ENCODE results near the gene LDHA. TPM values are rescaled to one million over a fixed set of nuclear protein-coding genes. Genes with fewer than 3 reads are reported as not detected.

Gene LDHA
- total RNA-seq, 2 experiments from 2014 or later, result 2,310 to 2,803 TPM

DNA sequence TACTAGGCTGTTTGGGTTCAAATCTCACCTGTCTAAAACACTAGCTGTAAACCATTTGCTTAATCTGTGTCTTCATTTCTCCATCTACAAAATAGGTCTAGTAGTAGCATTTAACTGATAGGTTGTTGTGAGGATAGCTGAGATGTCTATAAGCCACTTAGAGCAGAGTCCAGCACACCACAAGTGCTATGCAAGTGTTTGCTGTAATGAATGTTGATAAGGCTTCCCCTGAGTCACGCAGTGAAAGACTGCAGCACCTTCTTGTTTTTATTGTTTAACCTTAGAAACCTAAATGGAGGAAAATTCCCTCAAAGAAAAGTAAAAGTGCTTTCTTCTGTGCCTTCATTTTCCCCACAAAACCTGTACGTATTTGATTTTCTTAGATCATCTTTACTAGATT lies 23.1 kb upstream of the LDHA start:
- no peaks in the 10 kb centered on the region for H3K27me3 Mint-ChIP-seq
- ChIA-PET CTCF (interaction anchor here (0.6 to 1.3 kb wide), 2 partner anchors 13 to 28 kb away, joined by 3 read pairs; no protein-coding TSS in a partner anchor), POLR2A (no interaction called here)
- H3K4me3 Mint-ChIP-seq, result no peak overlapping the region
- ATAC-seq (peak; percentile 33), DNase-seq (no peak)
- peak overlapping the region; percentile 13 for H3K27ac Mint-ChIP-seq
- no peaks in the 10 kb centered on the region for H3K9me3 Mint-ChIP-seq (ENCODE audit: low read depth)
- H3K36me3 Mint-ChIP-seq (ENCODE audit: low read depth), result peaks cover 21% of the 10 kb centered on the region
- intact Hi-C loops (cut with DNase I, micrococcal nuclease), result no loop called here
- H3K4me1 Mint-ChIP-seq, result peaks cover 5% of the 10 kb centered on the region

GRCh38 chr11:18372201-18372600 lies 22.2 kb upstream of the LDHA start:
- ChIA-PET POLR2A (interaction anchor here (0.6 kb wide), 1 partner anchor 369 kb away, joined by 5 read pairs; no protein-coding TSS in a partner anchor), CTCF (interaction anchor here (1.3 kb wide), 2 partner anchors 10 to 12 kb away, joined by 3 to 4 read pairs; no protein-coding TSS in a partner anchor)
- Mint-ChIP-seq H3K4me1 (peaks cover 5% of the 10 kb centered on the region), H3K9me3 (ENCODE audit: low read depth) (no peaks in the 10 kb centered on the region), H3K27ac (no peak overlapping the region), H3K27me3 (no peaks in the 10 kb centered on the region), H3K4me3 (no peak overlapping the region), H3K36me3 (ENCODE audit: low read depth) (peaks cover 15% of the 10 kb centered on the region)
- no peak for ATAC-seq
- no peak for DNase-seq
- intact Hi-C loops (cut with DNase I, micrococcal nuclease), result no loop called here

GRCh38 chr11:18374956-18375355 lies 19.4 kb upstream of the LDHA start:
- no peak for DNase-seq
- H3K27me3 Mint-ChIP-seq, result no peaks in the 10 kb centered on the region
- no peak overlapping the region for H3K27ac Mint-ChIP-seq
- CTCF ChIA-PET, result no interaction called here
- no peak for ATAC-seq
- no peaks in the 10 kb centered on the region for H3K9me3 Mint-ChIP-seq (ENCODE audit: low read depth)
- H3K4me1 Mint-ChIP-seq, result no peaks in the 10 kb centered on the region
- POLR2A ChIA-PET, result no interaction called here
- intact Hi-C loops (cut with DNase I, micrococcal nuclease), result no loop called here
- peaks cover 6% of the 10 kb centered on the region for H3K36me3 Mint-ChIP-seq (ENCODE audit: low read depth)
- no peak overlapping the region for H3K4me3 Mint-ChIP-seq

- Mint-ChIP-seq H3K4me1 (no peaks in the 10 kb centered on the region), H3K27ac (no peak overlapping the region), H3K9me3 (ENCODE audit: low read depth) (no peaks in the 10 kb centered on the region), H3K4me3 (no peak overlapping the region), H3K27me3 (no peaks in the 10 kb centered on the region), H3K36me3 (ENCODE audit: low read depth) (peaks cover 5% of the 10 kb centered on the region)
- DNase-seq (no peak), ATAC-seq (no peak)
- intact Hi-C loops (cut with DNase I, micrococcal nuclease), result no loop called here
- ChIA-PET CTCF (no interaction called here), POLR2A (interaction anchor here (0.7 kb wide), 1 partner anchor 240 kb away, joined by 3 read pairs; no protein-coding TSS in a partner anchor)
These were observed 18.4 kb upstream of the LDHA start for GRCh38 chr11:18375941-18376340.

- ATAC-seq, result no peak
- H3K9me3 Mint-ChIP-seq (ENCODE audit: low read depth), result no peaks in the 10 kb centered on the region
- ChIA-PET CTCF (interaction anchor here (0.7 to 1.0 kb wide), 2 partner anchors 31 to 379 kb away, joined by 3 read pairs; no protein-coding TSS in a partner anchor), POLR2A (no interaction called here)
- no peak overlapping the region for H3K27ac Mint-ChIP-seq
- peaks cover 19% of the 10 kb centered on the region for H3K4me1 Mint-ChIP-seq
- H3K36me3 Mint-ChIP-seq (ENCODE audit: low read depth), result no peaks in the 10 kb centered on the region
- no peak for DNase-seq
- intact Hi-C loops (cut with DNase I, micrococcal nuclease), result no loop called here
- H3K4me3 Mint-ChIP-seq, result no peak overlapping the region
- no peaks in the 10 kb centered on the region for H3K27me3 Mint-ChIP-seq
These were observed 15.2 kb upstream of the LDHA start for GRCh38 chr11:18379201-18379600.

- CTCF ChIA-PET, result interaction anchor here (0.9 to 2.7 kb wide), 9 partner anchors 9 to 338 kb away, joined by 3 to 32 read pairs (median 5); partner anchors contain the start of genes GTF2H1, HPS5 and LDHA
- POLR2A ChIA-PET, result interaction anchor here (0.6 to 3.1 kb wide), 12 partner anchors 10 to 142 kb away, joined by 3 to 103 read pairs (median 4); partner anchors contain the start of genes GTF2H1, HPS5 and LDHA
- DNase-seq (peak; percentile 89), ATAC-seq (peak; percentile 96)
- Mint-ChIP-seq H3K36me3 (ENCODE audit: low read depth) (no peaks in the 10 kb centered on the region), H3K27me3 (no peaks in the 10 kb centered on the region), H3K4me3 (peak overlapping the region; percentile 59), H3K27ac (peak overlapping the region; percentile 98), H3K9me3 (ENCODE audit: low read depth) (no peaks in the 10 kb centered on the region), H3K4me1 (peaks cover 42% of the 10 kb centered on the region)
- intact Hi-C loops (cut with DNase I, micrococcal nuclease), result loop anchor here (1.0 to 5.0 kb wide), 5 partner anchors 11 to 1031 kb away; partner anchors contain the start of genes GTF2H1 (in 2 of the 2), HPS5 (in 2 of the 2), LDHA (in 2 of the 2) and NCR3LG1 (in 1 of the 2)
These were observed 10.8 kb upstream of the LDHA start for GRCh38 chr11:18383388-18384156.

GRCh38 chr11:18384157-18384641 lies 10.2 kb upstream of the LDHA start:
- H3K4me1 Mint-ChIP-seq, result peaks cover 42% of the 10 kb centered on the region
- CTCF ChIA-PET, result interaction anchor here (0.9 to 2.7 kb wide), 8 partner anchors 8 to 269 kb away, joined by 3 to 32 read pairs (median 6); partner anchors contain the start of genes GTF2H1, HPS5 and LDHA
- peak overlapping the region; percentile 59 for H3K4me3 Mint-ChIP-seq
- intact Hi-C loops (cut with DNase I, micrococcal nuclease), result loop anchor here (1.0 to 5.0 kb wide), 3 partner anchors 10 to 1032 kb away; partner anchors contain the start of genes LDHA (in 2 of the 2), NCR3LG1 (in 1 of the 2) and TMEM86A (in 1 of the 2)
- DNase-seq (no peak), ATAC-seq (peak; percentile 23)
- peak overlapping the region; percentile 98 for H3K27ac Mint-ChIP-seq
- no peaks in the 10 kb centered on the region for H3K9me3 Mint-ChIP-seq (ENCODE audit: low read depth)
- no peaks in the 10 kb centered on the region for H3K36me3 Mint-ChIP-seq (ENCODE audit: low read depth)
- H3K27me3 Mint-ChIP-seq, result no peaks in the 10 kb centered on the region
- POLR2A ChIA-PET, result interaction anchor here (0.6 to 3.1 kb wide), 11 partner anchors 10 to 142 kb away, joined by 3 to 103 read pairs (median 4); partner anchors contain the start of genes GTF2H1, HPS5 and LDHA

DNA sequence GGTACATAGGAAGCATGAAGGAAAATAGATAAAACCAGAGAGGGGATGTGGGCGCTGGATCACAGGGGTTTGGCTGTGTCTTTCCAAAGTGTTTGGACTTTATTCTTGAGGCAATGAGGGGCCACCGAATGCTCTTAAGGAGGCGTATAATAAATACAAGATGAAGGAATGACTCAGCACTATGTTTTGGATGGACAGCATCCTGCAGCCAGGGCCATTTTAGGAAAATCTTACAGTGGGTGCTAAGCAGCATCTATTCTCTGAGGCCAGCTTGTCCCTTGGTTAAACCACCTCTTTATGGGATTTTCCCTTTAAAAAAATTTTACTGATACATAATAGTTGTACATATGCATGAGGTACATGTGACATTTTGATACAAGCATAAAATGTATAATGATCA lies 4.3 kb upstream of the LDHA start:
- H3K9me3 Mint-ChIP-seq (ENCODE audit: low read depth), result no peaks in the 10 kb centered on the region
- no peaks in the 10 kb centered on the region for H3K27me3 Mint-ChIP-seq
- ChIA-PET POLR2A (no interaction called here), CTCF (no interaction called here)
- no peak overlapping the region for H3K27ac Mint-ChIP-seq
- H3K4me3 Mint-ChIP-seq, result no peak overlapping the region
- H3K36me3 Mint-ChIP-seq (ENCODE audit: low read depth), result peaks cover 8% of the 10 kb centered on the region
- no peak for ATAC-seq
- intact Hi-C loops (cut with DNase I, micrococcal nuclease), result loop anchor here (5.0 to 10.0 kb wide), 4 partner anchors 145 to 852 kb away; partner anchors contain the start of genes E2F8 (in 1 of the 2), SAA2 (in 1 of the 2), SAAL1 (in 1 of the 2) and SPTY2D1 (in 1 of the 2)
- DNase-seq, result no peak
- peaks cover 49% of the 10 kb centered on the region for H3K4me1 Mint-ChIP-seq

- no peaks in the 10 kb centered on the region for H3K27me3 Mint-ChIP-seq
- POLR2A ChIA-PET, result interaction anchor here (5.2 kb wide), 1 partner anchor 9 kb away, joined by 103 read pairs; no protein-coding TSS in a partner anchor
- peak overlapping the region; percentile 41 for H3K4me3 Mint-ChIP-seq
- H3K36me3 Mint-ChIP-seq (ENCODE audit: low read depth), result peaks cover 33% of the 10 kb centered on the region
- H3K9me3 Mint-ChIP-seq (ENCODE audit: low read depth), result no peaks in the 10 kb centered on the region
- peaks cover 47% of the 10 kb centered on the region for H3K4me1 Mint-ChIP-seq
- CTCF ChIA-PET, result interaction anchor here (0.6 to 2.0 kb wide), 4 partner anchors 9 to 167 kb away, joined by 3 to 13 read pairs (median 3); no protein-coding TSS in a partner anchor
- intact Hi-C loops (cut with DNase I, micrococcal nuclease), result loop anchor here (5.0 to 10.0 kb wide), 4 partner anchors 148 to 850 kb away; partner anchors contain the start of genes E2F8 (in 1 of the 2), SAA2 (in 1 of the 2), SAAL1 (in 1 of the 2) and SPTY2D1 (in 1 of the 2)
- ATAC-seq (no peak), DNase-seq (peak; percentile 48)
- H3K27ac Mint-ChIP-seq, result peak overlapping the region; percentile 81
These were observed 1.7 kb upstream of the LDHA start for GRCh38 chr11:18392434-18393321.

DNA sequence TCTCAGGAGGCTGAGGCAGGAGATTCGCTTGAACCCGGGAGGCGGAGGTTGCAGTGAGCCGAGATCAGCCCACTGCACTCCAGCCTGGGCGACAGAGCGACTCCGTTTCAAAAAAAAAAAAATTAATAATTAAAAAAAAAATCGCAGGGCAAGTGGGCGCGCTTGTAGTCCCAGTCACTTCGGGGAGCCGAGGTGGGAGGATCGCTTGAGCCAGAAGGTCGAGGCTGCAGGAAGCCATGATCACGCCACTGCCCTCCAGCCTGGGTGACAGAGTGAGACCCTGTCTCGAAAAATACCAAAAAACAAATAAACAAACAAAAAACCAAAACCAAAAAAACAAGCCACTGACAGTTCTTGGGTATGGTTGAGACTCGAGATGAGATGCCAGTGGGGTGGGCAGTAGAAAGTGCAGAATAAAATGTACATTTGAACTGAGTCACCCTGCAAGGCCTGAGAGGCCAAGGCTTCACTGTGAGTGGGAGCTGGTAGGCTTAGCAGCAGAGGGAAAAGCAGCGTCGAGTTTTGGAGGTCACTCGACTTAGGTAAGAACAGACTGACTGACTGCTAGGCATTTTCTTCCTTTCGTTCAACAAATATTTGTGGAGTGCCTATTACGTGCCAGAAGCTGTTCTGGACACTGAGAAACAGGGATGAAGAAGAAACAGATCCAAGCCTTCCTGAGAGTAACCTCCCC lies 635 bp upstream of the LDHA start:
- intact Hi-C loops (cut with DNase I, micrococcal nuclease), result loop anchor here (1.0 to 10.0 kb wide), 9 partner anchors 9 to 1655 kb away; partner anchors contain the start of genes C11orf58 (in 1 of the 2), E2F8 (in 1 of the 2), GTF2H1 (in 1 of the 2) and HPS5 (in 1 of the 2)
- Mint-ChIP-seq H3K27ac (peak overlapping the region; percentile 99), H3K36me3 (ENCODE audit: low read depth) (peaks cover 43% of the 10 kb centered on the region), H3K4me1 (peaks cover 50% of the 10 kb centered on the region), H3K4me3 (peak overlapping the region; percentile 97), H3K27me3 (no peaks in the 10 kb centered on the region), H3K9me3 (ENCODE audit: low read depth) (no peaks in the 10 kb centered on the region)
- DNase-seq (peak; percentile 55), ATAC-seq (peak; percentile 10)
- ChIA-PET CTCF (interaction anchor here (0.6 to 3.5 kb wide), 3 partner anchors 10 to 371 kb away, joined by 3 to 32 read pairs (median 4); no protein-coding TSS in a partner anchor), POLR2A (interaction anchor here (0.6 to 5.2 kb wide), 9 partner anchors 10 to 241 kb away, joined by 3 to 103 read pairs (median 4); partner anchors contain the start of genes GTF2H1, HPS5, SPTY2D1 and TSG101)
